ENCODE results near the gene AKAP12.

DNA sequence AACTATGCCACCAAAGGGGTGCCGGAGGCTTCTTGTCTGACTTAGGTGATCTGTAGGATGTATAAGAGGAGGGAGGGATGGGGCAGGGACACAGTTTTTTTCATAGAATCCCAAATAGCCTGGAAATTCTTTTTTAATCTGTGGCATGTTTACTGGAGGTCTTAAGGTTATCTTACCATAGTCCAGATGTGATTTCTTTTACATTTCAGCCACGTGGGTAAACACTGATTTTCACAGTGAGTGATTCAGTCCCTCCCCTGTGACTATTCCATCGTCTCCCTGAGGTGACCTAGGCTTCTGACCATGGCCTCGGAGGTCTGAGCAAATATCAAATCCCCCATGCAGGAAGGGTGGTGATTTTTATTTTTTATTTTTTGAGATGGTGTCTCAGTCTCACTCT is 67.7 kb downstream of the AKAP12 start:
- TF ChIP-seq CTCF (IDR thresholded peaks at IDR 0.05) (no peak), EZH2 (IDR thresholded peaks at IDR 0.05) (no peak)
